Measurements from ENCODE around the gene ZMYND15.

The ZMYND15 gene

DNA sequence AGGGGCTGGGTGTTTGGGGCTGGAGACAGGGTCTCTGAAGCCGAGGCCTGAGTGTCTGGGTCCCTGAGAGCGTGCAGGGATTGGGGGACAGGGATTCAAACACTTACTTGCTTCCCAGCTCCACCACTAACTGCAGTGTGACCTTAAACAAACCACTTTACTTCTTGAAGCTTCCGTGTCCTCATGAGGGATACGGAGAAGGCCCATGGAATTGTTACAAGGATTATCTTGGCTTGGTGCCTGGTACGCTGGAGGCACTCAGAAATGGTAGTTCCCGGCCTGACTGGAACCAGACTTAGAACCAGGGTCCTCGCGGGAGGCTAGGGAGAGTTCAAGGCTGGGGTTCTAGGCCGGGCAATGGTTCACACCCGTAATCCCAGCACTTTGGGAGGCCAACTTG, 3.0 kb downstream of the ZMYND15 start:
- no peak for DNase-seq (ENCODE audit: low spot score)

DNA sequence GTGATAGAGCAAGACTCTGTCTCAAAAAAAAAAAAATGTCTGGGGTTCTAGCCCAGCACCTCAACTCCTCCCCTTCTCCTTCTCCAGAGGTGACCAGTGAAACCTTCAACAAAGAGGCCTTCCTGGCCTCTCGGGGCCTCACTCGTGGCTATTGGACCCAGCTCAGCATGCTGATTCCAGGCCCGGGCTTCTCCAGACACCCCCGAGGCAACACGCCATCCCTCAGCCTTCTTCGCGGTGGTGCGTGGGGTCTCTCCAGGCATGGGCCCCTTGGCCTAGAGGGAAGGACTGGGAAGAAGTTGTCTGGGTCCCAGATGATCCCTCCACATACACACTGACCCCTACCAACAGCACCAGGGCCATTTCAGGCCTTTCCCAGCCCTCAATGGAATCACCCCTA, 3.6 kb downstream of the ZMYND15 start:
- no peak for DNase-seq (ENCODE audit: low spot score)

GRCh38 chr17:4743898-4744297, 4.3 kb downstream of the ZMYND15 start:
- DNase-seq (ENCODE audit: low spot score) = no peak

DNA sequence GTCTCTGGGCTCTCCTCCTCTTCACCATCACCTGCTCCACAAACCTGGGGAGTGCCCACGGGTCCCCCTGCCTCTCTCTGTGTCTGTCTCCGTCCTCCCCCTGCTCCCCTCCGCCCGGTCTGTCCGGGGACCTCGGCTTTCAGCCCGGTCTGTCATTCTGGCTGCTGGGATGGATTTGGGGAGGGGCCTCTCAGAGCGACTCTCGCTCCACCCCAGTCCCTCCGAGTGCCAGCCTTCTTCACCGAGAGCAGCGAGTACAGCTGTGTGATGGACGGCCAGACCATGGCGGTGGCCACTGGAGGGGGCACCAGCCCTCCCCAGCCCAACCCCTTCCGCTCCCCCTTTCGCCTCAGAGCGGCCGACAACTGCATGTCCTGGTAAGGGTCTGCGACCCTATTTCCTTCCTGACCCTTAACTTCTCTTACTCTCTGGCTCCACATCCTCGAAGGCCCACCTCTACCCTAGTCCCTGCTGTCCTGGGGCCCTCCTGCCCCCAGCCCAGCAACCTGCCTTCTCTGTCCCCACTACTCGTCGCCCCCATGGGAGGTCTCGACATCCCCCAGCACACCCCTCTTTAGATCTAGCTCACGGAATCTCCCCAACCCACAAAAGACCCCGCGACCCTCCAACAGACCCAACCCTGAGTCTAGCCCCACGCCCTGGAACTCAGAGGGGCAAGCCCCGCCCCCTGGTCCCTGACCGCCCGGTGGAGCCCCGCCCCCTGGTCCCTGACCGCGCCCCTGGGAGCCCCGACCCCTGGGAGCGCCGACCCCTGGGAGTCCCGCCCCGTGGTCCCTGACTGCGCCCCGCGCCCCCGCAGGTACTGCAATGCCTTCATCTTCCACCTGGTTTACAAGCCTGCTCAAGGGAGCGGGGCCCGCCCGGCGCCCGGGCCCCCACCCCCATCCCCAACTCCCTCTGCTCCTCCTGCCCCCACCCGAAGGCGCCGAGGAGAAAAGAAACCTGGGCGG, 5.7 kb downstream of the ZMYND15 start:
- no peak for DNase-seq (ENCODE audit: low spot score)

DNA sequence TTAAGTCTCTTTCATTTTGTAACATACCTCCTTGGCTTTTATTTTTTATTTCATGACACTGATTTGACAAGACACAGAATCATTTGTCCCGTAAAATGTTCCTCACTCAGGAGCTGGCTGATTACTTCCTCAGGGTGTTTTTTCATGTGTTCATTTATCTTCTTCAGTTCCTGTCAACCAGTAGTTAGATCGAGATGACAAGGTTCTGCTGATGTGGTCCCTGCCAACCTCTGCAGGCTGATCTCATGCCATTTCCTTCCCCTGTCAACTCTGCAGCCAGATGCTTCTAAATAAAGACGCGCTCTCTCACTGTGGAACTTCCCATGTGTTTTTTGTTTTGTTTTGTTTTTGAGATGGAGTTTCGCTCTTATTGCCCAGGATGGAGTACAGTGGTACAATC, 8.2 kb downstream of the ZMYND15 start:
- no peak for DNase-seq (ENCODE audit: low spot score)

GRCh38 chr17:4748686-4749085, 9.1 kb downstream of the ZMYND15 start:
- DNase-seq (ENCODE audit: low spot score) = no peak

DNA sequence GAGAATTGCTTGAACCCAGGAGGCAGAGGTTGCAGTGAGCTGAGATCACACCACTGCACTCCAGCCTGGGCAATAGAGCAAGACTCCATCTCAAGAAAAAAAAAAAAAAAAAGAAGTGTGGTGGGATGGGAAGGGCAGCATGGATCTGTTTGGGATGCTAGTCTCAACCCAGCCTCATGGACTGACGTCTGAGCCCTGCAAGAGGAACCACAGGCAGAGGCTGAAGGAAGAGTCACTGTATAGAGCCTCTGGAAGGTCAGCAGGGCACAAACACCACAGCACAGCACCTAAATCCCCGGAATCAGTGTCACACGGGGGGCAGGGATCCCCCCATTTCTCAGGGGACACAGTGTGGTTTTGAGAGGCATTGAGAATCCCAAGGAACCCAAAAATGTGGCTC, 11.0 kb downstream of the ZMYND15 start:
- no peak for DNase-seq (ENCODE audit: low spot score)

DNA sequence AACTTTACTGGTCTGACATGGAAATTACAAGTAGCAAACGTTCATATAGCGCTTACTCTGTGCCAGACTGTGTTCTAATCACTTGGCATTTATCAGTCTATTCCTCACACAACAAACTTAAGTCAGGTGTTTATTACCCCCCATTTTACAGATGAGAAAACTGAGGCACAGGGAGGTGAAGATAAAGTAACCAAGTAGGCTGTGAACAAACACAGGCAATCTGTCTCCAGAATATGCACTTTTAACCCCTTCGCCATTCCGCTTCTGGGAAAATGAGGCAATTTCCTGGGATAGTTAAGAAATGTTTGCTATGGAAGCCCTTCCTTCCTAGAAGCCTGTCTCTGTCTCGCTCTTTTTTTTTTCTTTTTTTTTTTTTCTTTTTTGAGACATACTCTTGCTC, 12.3 kb downstream of the ZMYND15 start:
- no peak for DNase-seq (ENCODE audit: low spot score)

DNA sequence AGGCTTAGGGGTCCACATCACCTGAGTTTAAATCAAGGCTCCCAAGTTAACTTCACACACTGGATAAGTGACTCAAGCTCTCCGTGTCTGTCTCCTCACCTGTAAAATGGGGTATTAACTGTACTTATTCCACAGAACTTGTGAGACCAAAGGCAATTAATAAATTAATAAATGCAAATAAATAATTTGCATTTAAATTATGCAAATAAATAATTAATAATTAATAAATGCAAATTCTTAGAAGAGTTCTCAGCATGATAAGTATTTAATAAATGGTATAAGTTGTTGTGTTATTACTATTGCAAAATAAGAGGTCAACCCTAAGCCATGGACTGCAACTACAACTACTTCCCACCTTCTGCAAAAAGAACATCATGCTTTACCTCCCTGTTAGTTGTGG, 13.8 kb downstream of the ZMYND15 start:
- no peak for DNase-seq (ENCODE audit: low spot score)

DNA sequence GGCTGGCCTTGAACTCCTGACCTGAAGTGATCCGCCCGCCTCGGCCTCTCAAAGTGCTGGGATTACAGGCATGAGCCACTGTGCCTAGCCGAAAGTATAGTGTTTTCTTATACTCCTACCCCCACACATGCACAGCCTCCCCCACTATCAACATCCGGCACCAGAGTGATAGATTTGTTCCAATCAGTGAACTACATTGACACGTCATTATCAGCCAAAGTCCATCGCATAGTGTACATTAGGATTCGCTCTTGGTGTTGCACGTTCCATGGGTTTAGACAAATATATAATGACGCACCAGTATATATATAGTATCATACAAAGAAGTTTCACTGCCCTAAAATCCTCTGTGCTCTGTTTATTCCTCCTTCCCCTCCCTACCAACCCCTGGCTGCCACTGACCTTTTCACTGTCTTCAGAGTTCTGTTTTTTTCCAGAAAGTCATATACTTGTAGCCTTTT, 20.2 kb downstream of the ZMYND15 start:
- DNase-seq (ENCODE audit: low spot score) = no peak

DNA sequence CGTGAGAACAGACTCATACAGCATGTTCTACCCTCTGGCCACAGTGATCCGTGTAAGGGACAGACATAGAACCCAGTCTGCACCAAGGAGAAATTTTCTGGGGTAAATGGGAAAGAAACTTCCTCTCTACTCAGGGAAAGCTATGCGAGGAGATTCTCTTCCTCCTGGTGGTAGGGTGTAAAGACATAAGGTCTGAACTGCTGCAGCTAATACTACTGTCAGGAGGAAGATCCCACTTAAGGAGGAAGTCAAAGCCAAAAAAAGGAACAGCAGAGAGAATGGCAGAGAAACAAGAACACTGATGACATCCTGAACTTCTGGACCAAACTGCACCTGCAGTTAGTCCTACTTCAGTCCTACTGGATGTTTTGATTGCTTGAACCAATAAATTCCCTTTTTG, 25.0 kb downstream of the ZMYND15 start:
- DNase-seq (ENCODE audit: low spot score) = no peak

DNA sequence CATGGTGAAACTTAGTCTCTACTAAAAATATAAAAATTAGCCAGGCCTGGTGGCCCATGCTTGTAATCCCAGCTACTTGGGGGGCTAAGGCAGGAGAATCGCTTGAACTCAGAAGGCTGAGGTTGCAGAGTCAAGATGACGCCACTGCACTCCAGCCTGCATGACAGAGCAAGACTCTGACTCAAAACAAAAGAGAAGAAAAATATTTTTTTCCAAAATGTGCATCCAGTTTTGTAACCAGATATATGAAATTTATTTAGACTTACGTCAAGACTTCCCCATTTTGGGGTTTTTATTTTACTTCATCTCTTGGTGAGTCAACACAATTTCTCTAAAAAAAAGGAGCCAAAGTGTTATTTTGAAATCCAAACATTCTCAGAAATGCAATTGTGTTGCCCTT, 26.6 kb downstream of the ZMYND15 start:
- no peak for DNase-seq (ENCODE audit: low spot score)

DNA sequence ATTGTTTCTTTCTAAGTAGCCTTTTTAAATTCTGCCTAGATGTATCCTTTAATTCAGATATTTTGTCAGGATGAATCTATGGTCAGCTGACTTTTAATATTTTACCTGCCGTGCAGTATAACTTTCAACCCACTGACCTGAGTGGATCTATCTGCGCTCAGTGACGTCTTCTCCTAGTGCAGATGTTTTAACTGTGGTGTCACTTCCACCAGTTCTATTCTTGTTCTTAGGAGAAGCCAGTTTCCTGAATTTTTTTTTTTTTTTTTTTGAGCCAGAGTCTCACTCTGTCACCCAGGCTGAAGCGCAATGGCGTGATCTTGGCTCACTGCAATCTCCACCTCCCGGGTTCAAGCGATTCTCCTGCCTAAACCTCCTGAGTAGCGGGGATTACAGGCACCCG, 27.1 kb downstream of the ZMYND15 start:
- no peak for DNase-seq (ENCODE audit: low spot score)

DNA sequence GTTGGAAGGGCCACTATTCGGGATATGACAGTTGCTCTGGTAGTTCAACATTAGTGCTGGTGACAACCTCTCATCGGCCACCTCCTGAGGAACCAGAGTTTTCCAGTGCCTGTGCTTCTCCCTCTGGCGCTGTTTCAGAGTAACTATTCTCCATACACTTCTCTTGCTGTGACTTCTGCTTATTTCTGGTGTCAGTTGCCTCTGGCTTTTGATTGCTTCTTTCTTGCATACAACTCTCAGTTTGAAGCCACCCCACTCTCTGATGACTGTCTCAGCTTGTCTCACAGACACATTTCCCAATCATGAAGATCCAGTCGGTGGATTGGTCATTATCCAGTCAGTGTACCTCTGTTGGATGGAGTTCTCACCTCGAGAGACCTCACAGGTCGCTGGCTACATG, 28.7 kb downstream of the ZMYND15 start:
- no peak for DNase-seq (ENCODE audit: low spot score)

DNA sequence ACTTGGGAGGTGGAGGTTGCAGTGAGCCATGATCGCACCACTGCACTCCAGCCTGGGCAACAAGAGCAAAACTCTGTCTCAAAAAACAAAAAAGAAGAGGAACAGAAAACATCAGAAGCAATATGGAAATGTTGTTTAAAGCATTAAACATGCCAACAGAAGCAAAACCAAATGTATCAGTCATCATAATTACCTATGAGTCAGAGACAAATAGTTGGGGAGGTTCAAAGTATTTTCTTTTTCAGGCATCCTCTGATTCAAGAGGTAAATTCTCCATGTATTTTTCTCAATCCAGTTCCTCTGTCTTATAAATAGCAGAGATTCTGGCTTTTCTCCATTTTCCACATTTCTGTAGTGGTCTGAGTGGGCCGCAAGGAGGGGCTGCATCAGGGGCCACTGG, 30.0 kb downstream of the ZMYND15 start:
- DNase-seq (ENCODE audit: low spot score) = no peak

DNA sequence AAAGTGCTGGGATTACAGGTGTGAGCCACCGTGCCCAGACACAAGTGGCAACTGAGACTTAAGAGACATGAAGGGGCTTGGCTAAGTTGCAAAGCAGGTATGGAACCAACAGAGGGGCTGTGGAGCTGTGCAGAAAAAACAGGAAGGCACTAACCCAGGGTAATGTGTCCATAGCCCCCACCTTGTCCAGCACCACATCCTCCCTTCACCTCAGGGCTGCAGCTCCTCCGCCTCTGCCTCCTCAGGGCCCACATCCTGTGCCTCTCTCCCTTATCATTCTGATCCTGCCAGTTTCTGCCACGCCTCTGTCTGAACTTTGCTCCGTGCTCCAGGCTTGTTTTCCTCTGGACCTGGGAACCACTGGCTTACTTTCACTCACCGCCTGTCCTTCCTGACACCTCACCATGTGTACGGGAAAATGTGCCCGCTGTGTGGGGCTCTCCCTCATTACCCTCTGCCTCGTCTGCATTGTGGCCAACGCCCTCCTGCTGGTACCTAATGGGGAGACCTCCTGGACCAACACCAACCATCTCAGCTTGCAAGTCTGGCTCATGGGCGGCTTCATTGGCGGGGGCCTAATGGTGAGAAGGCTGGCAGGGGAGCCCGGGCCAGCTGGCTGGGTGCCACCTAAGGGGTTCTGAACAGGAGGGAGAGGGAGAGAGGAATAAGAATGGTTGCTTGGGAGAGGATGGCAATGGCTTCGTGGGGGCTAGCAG, 32.0 kb downstream of the ZMYND15 start, which contains the start of gene TM4SF5:
TSS of gene TM4SF5 (plus strand) at position 368 of the 716 bp plus-strand sequence. CDS start at position 405, 37 bp downstream.
- DNase-seq (ENCODE audit: low spot score) = no peak

- DNase-seq (ENCODE audit: low spot score) = no peak
Observed at GRCh38 chr17:4772235-4772613, 32.6 kb downstream of the ZMYND15 start.

DNA sequence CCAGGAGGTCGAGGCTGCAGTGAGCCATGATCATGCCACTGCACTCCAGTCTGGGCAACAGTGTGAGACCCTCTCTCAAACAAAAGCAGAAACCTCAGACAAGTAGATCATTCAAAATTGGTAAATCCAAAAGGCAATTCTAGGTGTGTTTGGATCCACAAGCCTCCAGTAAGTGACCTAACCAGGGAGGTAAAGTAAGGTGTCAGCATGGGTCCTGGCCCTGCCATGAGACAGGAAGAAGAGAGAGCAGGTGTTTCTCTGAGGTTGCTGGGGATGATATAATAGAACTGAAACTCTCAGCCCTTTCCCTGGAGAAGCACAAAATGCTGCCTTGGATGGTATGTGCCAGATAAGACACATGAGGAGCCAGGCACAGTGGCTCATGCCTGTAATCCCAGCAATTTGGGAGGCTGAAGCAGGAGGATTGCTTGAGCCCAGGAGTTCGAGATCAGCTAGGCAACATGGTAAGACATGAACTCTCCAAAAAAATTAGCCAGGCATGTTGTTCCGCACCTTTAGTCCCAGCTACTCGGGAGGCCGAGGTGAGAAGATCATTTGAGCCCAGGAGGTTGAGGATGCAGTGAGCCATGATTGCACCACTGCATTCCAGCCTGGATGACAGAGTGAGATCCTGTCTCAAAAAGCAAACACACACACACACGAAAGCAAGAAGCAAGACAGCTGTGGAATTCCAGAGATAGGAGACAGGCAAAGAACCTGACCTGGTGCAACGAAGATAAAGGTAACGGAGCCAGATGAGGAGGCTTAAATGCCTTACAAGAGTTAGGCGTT, 38.5 kb downstream of the ZMYND15 start:
- no peak for DNase-seq (ENCODE audit: low spot score)

DNA sequence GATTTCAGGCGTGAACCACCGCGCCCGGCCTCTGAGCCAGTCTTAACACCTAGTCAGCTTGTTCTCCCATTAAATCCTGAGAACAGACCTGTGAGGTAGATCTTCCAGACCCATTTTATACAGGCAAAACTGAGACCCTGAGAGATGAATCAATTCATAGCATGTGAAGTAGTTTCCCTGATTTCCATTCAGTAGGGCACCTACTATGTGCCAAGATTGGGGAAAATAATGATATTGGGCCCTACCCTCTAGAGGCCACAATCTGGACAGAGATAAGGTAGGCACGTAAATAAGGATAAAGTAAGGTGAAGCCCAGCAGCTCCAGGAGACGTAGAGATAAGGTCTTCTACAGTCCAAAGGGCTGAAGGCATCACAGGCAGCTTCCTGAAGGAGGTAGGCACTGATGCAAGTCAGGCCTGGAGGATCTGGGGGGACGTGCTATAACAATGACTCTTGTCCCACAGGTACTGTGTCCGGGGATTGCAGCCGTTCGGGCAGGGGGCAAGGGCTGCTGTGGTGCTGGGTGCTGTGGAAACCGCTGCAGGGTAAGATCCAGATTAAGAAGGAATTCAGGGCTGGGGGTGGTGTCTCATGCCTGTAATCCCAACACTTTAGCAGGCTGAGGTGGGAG, 40.8 kb downstream of the ZMYND15 start:
- DNase-seq (ENCODE audit: low spot score) = no peak

GRCh38 chr17:4782652-4783051, 43.0 kb downstream of the ZMYND15 start:
- DNase-seq (ENCODE audit: low spot score) = peak; percentile 35

DNA sequence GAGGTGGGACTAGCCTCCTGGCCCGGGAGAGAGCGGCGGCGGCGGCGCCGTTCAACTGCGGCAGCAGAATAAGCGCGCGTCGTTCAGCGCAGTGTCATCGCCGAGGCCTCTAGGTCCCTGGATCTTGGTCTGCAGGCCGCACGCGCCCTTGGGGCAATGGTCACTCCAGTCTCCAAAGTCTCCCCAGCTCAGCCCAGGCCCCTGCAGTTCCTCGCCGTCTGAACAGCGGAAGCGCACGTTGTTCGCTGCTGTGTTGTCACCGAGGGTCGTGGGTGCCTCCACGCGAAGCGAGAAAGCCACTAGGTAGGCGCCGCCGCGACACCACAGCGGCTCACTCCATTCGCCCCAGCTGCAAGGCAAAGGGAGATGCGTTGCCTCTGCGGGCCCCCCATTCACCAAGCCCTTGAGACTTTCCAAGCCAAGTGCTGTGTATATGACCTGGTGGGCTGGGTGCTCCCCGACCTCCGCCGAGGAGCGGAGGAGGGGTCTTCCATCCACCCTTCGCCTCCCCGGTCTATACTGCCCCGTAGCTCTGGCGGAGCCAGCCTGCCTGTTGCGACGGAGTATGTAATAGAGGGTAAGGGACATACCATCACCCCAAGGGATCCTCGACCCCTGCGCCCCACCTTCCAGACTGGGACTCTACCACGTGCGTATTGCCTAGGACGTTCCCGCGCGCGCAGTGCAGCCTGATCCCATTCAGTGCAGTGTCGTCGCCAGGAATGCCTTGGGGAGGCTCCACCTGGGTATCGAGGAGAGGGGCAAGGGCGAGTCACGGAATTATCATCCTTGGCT, 45.9 kb downstream of the ZMYND15 start:
- DNase-seq (ENCODE audit: low spot score) = no peak

All from hematopoietic multipotent progenitor cell treated with erythropoietin and hydrocortisone succinate and interleukin-3 and kit ligand, for 15 days (in vitro differentiated cells).